NCI-H524 treated with DMSO at 0.1 percent for 48 hours (cell line): Measurements from ENCODE around the gene CSF1.
"Not testable (repeated sequence)": the region's sequence is repeated elsewhere in the genome, so short reads cannot be mapped to it uniquely, and the experiment has no call there.

Experiments used
- DNase-seq: peaks from one replicate; lab custom pipeline; 2025; lab: John Stamatoyannopoulos, UW

CSF1 gene

DNA sequence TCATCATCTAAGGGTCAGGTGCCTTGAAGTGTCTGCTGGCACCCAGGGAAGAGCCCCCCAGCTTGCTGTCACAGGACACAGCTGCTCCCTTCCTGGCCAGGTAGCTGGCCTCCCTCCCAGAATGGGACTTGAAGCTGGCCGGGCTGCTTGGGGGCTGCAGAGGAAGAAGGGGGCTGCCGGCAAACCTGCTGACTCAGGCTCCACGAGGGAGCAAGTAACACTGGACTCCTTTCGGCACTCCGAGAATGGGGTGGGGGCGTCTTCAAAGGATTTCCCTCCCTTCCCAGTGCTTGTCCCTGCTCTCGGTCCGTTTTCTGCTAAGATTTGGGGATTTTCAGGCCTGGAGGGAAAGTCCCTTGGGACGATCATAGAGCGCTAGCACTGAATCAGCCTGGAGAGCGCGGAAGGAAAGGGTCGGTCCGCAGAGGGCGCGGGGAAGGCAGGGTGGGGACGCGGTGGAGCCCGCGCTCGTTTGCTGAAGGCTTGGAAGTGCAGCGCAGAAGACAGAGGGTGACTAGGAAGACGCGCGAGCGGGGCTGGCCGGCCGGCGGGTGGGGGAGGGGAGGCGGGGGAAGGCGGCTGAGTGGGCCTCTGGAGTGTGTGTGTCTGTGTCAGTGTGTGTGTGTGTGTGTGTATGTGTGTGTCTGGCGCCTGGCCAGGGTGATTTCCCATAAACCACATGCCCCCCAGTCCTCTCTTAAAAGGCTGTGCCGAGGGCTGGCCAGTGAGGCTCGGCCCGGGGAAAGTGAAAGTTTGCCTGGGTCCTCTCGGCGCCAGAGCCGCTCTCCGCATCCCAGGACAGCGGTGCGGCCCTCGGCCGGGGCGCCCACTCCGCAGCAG is at the start of gene CSF1:
CSF1 (plus strand) TSS at position 727 of the 840 bp plus-strand sequence. CDS start 175 bp downstream, outside the sequence.
- DNase-seq: no peak

- not testable (repeated sequence) for DNase-seq
Observed at GRCh38 chr1:109861616-109862015, 49.0 kb upstream of the CSF1 start.

DNA sequence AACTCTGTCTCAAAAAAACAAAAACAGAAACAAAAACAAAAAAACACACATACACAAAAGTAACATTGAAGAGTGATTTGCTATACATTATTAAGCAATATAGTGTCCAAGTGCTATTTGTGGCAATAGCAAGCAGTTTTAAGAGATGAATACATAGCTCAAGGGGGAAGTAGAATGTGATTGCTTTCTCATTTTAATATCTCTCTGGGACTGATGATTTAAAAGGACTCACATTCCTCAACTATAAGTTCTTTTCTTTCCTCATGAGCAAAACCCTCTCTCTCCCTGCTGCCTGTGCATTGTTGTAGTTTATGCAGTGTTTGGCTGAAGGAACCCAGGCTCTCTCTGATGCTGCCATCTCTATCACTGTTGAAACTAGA is 47.0 kb upstream of the CSF1 start:
- DNase-seq: no peak

GRCh38 chr1:109864047-109864822 is 46.4 kb upstream of the CSF1 start:
- no peak for DNase-seq

DNA sequence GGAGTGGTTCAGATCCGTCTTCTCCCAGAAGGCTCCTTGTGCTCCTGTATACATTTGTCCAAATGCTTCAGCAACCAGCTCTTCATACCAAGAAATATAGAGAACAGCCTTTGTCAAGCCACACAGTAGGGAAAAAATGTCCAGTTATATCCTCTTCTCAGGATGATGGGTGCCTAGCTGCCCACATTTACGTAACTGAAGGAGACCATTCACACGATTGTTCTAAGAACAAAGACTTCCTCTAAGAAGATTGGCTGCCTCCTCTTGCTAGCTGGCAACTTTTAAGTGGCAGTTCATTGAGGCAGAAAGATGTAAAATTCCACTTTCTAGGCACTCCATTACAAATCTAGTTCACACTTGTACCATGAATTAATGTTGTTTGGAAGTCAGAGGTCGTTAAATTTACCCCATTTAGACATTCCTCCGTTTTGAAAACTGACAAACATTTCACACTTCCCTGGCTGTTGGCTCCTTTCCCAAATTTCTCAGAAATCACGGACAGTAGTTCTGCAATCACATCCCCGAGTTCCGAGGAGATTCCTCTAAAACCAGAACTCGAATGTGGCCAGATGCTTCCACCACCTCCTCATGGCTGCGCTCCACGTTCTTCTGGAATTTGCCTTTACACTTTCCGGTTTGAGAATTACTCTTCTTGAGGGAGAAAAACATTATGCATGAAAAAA is 45.6 kb upstream of the CSF1 start:
- DNase-seq: no peak

- DNase-seq: no peak
Observed at GRCh38 chr1:109866071-109866470, 44.6 kb upstream of the CSF1 start.

DNA sequence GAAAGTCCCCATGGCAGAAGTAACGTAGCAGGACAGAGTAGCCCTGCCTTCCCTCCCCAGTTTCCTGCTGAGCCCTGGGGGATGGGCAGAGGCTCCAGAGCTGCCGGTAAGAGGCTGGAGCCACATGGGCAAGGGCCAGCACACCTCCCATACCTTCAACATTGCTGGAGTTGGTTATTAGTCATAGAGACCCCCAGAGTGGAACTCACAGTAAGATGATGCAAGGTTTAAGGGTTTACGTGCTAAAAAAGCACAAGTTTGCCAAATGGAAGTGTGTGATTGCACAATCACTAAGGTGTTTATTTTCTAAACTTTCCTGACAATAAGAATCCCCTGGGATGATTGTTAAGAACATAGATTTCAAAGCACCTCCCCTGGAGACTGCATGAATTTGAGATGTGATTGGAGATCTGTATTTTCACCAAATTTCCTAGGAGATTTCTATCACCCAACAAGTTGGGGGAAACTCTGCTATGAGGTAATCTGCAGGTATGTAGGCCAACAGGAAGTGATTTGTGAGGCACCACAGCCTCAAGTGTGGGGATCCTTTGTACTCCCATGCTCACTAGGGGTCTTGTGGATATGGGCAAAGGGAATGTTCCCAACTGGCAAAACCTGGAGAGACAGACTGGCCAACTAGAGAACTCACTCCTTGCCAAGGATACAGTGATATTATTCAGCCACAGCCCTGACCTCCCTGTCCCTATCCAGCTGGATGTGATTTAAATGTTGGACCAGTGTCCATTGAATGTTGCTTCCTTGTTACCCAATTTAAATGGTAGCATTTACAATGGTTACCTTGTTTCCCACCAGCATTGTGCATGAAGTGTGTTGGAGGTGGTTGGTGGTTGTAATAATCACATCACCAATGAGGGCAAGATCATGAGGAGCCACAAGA is 37.1 kb upstream of the CSF1 start:
- DNase-seq: no peak

DNA sequence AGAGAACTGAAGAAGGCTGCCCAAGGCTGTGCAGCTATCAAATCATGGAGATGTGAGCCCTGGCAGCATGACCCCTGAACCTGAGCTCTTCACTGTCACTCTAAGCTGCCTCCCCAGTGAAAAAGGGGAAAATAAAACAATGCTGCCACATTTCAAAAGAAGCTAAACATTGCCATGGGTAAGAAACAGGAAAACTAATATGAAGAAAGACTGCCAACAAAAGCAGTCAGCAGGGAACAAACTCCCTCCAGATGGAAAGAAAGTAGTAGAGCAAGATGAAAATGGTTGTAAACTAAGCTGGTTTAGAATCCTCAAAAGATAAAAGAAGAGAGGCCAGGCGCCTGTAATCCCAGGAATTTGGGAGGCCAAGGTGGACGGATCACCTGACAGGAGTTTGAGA is 36.2 kb upstream of the CSF1 start:
- no peak for DNase-seq

DNA sequence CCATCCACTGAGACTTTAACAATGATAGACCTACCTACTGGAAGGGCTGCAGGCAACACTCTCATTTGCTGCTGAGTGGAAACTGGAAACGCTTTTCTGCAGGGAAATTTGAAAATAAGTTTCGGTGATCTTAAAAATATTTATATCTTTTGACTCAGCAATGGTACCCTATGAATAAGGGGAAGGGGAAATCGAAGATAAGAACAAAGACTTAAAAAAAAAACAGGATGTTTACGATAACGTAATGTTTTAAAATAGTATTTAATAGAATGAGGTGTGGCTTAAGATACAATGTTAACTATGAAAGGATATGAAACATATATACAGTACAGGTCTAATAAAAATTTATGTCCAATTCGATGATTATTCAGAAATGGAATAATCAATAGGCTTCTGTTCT is 34.8 kb upstream of the CSF1 start:
- DNase-seq: no peak

DNA sequence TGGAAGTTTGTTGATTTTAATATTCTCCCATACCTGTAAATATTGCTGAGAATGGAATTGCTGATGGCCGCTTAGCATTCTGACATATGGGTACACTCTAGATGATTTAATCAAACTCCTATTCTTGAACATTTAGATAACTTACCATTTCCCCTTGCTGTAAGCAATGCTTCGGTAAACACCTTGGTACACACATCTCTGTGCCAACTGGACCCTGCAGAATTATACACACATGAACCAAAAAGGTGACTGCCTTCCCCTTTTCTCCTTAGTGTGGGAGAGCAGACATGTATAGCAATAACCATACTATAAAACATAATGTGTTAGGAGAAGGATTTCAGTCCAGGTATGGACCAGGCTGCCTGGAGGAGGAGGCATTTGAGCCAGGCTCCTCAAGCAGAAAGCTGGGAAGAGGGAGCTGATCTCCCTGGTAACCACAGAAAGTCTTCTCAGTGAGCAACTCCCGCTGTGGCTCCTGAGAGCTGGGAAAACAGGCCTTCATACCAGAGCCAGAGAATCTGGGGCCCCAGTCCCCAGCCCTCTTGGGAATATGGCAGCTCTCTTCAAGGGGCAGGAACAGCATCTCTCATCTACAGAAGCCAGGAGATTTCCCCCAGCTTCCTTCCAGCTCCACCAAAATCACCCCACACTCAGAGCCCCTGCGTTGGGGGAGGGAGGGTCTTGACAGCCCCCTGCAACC is 33.9 kb upstream of the CSF1 start:
- DNase-seq: no peak

DNA sequence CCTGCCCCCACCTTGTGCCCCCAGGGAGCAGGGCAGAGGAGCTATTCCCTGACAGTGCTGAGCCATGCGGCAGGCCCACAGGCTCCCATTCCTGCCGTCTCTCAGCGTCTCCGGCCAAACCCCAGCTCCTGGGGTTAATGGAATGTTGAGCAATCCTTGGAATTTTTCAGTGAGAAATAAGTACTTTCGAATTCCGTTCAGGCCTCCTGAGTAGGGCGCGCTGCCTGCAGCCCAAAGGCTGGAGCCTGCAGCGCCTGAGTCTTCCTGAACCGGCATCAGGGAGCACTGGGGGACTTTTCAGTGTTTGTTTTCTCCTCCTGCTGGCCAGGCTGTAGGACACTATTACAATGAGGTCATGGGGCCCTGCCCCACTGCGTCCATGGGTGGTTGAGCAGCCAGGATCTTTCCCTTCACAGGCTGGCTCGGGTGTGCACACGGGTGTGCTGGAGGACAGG is 33.3 kb upstream of the CSF1 start:
- no peak for DNase-seq

DNA sequence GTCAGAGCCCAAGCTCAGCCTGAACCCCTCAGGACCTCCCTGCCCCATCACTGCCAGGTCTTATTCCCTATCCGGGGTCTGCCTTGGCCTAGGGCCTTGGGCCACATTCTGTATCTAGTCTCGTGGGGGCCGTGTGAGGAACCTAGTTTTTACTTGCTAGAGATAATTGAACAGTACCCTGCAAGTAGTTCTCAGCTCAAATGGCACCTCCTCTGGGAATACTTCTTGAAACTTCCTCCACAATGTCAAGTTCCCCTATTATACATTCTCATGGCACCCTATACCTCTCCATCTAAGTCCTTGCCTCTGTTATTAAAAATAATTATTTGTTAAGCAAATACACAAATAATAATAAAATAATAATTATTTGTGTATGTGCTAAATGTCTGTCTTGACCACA is 32.9 kb upstream of the CSF1 start:
- no peak for DNase-seq

DNA sequence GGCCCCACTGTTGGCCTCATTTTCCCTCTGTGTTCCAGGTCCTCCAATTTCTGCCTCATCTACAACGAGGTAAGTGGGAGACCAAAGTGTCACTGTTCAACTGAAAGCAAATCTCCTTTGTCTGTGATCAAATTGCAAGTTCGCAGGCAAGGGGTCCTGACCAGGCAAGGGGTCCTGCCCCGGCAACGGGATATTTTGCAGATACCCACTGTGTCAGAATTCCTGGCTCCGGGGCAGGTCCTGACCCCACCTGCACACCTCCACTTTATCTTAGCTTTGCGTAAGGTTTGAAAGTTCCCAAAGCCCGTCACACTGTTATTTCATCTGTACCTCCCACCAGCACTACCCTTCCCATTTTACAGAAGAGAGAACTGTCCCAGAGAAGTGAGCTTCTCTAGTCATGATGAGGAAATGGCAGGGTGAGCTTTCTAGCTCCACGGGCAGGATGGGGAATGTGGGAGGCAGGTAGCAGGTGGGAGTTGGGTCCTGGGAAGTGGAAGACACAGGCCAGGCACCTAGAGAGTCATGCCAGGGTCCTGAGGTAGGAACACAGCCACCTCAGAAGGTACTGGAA is 32.0 kb upstream of the CSF1 start:
- DNase-seq: no peak

DNA sequence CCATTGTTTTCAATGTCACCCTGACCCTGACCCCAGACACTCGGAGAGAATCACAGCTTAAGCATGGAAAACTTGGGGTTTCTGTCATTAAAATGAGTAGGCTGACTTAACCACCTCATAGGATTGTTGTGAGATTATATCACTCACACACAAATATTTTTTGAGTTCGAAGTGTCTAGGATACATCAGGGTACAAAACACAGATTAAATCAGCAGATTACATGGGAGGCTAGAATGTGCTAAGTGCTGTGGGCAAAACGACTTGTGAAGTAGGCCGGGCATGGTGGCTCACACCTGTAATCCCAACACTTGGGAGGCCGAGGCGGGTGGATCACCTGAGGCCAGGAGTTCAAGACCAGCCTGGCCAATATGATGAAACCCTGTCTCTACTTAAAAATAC is 31.3 kb upstream of the CSF1 start:
- not testable (repeated sequence) for DNase-seq

DNA sequence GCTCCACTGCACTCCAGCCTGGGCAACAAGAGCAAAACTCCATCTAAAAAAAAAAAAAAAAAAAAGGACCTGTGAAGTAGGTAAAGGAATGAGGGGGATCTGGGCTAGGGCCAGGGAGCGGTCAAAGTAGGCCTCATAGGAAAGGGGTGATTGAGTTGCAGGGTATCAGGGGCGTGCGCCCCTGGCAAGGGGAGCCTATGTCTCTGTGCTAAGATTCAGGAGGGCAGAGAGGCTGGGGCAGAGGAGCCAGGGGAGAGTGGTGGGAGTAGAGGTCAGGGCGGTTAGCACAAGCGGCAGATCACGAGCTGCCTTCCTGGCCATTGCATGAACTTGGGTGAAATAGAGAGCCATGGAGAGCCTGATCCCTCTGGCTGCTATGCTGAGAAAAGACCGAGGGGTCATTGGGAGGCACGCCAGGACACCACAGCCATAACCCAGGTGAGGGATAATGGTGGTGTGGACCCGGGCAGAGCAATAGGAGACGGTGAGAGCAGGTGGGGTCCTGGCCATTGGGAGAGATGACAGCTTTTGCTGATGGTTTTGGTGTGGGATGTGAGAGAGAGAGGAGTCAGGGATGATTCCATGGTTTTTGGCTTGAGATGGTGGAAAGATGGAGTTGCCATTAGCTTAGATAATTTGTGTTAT is 30.6 kb upstream of the CSF1 start:
- DNase-seq: no peak

- no peak for DNase-seq
Observed at GRCh38 chr1:109880971-109881894, 29.4 kb upstream of the CSF1 start.

DNA sequence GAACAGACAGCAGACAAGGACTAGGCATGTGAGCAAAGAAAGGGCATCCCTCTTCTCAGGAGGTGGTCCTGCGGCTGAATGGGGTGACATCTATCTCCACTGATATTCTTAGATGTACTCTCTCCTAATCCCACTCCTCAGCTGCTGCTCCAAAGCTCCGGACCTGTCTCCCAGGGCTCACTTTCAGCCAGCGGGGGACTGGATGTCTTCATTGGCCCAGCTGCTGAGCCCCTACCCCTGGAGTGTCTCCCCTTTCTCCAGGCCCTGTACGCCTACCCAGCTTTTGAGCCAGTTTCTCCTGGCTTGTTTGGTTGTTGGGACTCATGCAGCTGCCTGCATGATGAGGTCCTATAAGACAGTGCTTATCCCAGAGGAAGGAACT is 28.8 kb upstream of the CSF1 start:
- no peak for DNase-seq

DNA sequence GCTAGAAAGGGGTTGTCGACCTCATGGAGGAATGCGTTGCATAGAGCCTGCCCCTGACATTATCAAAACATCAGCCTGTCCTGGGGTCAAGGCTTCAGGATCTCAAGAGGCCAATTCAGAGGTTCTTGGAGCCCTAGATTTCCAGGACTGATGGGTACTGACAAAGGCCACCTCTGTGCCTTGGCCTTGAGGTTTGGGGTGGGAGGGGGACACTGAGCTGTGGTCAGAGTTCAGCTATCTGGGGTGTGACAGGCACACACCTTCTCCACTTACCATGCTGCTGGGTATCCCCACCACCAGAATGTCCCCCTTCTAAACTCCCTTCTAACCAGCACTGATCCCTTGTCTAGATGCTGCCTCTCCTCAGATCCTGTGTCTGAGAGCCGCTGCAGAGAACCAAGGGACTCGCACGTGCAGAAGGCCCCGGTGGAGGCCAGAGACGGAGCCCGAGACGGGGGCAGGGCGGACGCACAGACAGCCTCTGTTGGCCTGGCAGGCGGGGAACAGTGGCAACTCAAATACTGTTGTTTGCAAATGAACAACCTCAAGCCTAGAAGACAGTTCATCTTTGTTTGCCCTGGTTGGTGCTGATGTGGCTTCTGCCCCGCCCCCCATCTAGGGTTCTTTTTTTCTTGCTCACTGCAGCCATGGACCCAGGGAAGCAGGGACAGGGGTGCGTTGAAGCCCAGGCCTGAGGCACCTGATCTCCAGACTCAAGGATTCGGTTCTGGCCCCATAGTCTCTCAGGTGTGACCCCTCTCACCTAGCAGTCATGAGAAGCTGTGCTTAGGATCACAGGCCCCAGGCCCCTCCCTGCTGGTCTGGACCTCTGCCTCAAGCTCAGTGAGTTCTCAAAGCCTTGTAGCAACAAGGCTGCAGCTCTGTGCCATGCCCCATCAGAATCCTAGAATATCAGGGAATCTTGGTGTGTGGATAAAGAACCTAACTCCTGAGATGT is 28.1 kb upstream of the CSF1 start:
- DNase-seq: no peak
